GM18499 (cell line): ENCODE data around the gene ALG12.
"Not testable (repeated sequence)": the region's sequence is repeated elsewhere in the genome, so short reads cannot be mapped to it uniquely, and the experiment has no call there.

Experiments used
- ATAC-seq: cut with Tn5 transposase; IDR thresholded peaks from one replicate; pipeline ENCODE4 v1.9.1; 2021; ENCODE audit warnings: moderate number of reproducible peaks; ENCODE audit not compliant: insufficient read depth, unreplicated experiment

The ALG12 gene

DNA sequence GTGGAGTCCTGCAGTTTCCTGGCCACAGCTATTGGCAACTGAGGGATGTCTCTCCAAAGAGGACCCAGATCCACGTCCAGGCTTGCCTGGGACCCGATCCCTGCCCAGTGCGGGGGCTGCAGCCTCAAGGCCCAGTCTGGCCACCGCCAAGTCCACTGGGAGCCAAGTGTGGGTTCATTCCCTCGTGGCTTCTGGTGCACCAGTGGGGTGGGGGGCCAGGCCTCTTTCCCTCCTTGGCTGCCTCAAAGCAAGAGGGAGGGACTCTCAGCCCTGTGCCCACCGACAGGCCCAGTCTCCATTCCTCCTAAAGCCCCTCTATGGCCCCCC lies 29.0 kb upstream of the ALG12 start:
- ATAC-seq, result no peak

- ATAC-seq, result no peak
These were observed 28.5 kb upstream of the ALG12 start for GRCh38 chr22:49946612-49947295.

DNA sequence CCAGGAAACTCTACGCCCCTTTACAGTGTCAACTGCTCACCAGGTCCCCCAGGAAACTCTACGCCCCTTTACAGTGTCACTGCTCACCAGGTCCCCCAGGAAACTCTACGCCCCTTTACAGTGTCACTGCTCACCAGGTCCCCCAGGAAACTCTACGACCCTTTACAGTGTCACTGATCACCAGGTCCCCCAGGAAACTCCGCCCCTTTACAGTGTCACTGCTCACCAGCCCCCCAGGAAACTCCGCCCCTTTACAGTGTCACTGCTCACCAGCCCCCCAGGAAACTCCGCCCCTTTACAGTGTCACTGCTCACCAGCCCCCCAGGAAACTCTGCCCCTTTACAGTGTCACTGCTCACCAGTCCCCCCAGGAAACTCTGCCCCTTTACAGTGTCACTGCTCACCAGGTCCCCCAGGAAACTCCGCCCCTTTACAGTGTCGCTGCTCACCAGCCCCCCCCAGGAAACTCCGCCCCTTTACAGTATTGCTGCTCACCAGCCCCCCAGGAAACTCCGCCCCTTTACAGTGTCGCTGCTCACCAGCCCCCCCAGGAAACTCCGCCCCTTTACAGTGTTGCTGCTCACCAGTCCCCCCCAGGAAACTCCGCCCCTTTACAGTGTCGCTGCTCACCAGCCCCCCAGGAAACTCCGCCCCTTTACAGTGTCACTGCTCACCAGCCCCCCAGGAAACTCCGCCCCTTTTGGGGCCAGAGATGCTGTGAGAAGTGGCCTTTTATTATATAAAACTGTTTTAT lies 27.0 kb upstream of the ALG12 start:
- ATAC-seq, result not testable (repeated sequence)

- ATAC-seq, result no peak
These were observed 26.2 kb upstream of the ALG12 start for GRCh38 chr22:49944399-49944891.

GRCh38 chr22:49943771-49944398 lies 25.6 kb upstream of the ALG12 start:
- ATAC-seq, result no peak

DNA sequence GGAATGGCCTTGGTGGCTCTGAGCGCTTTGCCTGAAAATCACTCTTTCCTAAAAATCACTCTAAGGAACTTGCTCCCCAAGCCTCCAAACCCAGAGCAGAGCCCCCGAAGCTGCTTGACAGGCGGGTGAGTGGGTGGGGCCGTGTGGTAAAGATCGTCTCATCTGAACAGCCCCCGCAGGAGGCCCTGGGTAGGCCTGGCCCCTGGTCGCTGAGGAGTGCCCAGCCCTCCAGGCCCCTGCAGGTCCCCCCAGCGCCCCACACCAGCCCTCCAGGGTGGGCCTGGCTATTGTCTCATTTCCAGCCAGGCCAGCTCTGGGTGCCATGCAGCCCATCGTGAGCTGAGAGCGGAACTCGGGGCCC lies 25.1 kb upstream of the ALG12 start:
- ATAC-seq, result no peak

- no peak for ATAC-seq
These were observed 24.5 kb upstream of the ALG12 start for GRCh38 chr22:49942565-49943404.

DNA sequence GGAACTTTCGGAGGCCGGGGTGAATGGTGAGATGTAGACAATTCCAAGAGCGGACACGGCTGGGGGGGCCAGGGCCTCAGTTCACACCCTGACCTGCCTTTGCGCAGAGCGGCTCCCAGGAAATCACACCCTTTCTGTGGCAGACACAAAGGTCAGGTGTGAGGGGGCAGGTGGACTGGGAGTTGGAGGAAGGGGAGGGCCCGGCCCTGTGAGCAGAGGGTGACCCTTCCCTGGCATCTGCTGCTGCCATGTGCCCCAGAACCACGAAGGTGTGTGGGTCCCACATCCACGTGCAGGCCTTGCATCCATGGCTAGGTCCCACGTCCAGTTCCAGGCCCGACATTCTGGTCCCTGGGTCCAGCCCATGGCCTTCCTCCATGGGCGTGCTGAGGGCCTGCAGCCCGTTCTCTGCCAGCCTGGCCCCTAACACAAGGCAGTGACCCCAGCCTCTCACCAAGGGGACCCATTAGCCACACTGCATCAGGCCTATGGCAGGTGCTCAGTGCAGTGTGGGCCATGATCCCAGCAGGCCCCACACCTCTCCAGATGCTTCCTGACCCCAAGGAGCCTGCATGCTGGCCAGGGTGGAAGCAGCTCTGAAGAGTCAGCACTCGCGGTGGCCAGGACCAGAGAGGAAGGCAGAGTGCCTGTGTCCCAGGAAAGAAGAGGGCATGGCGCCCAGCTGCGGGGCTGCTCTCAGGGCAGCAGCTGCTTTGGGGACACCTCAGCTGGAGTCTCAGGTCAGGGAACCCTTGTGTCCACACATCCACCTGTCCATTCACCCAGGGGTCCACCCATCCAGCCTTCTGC lies 23.5 kb upstream of the ALG12 start:
- ATAC-seq, result no peak

- no peak for ATAC-seq
These were observed 20.4 kb upstream of the ALG12 start for GRCh38 chr22:49938565-49939136.

GRCh38 chr22:49937758-49938564 lies 19.7 kb upstream of the ALG12 start:
- ATAC-seq, result no peak

GRCh38 chr22:49936973-49937757 lies 18.9 kb upstream of the ALG12 start:
- no peak for ATAC-seq

DNA sequence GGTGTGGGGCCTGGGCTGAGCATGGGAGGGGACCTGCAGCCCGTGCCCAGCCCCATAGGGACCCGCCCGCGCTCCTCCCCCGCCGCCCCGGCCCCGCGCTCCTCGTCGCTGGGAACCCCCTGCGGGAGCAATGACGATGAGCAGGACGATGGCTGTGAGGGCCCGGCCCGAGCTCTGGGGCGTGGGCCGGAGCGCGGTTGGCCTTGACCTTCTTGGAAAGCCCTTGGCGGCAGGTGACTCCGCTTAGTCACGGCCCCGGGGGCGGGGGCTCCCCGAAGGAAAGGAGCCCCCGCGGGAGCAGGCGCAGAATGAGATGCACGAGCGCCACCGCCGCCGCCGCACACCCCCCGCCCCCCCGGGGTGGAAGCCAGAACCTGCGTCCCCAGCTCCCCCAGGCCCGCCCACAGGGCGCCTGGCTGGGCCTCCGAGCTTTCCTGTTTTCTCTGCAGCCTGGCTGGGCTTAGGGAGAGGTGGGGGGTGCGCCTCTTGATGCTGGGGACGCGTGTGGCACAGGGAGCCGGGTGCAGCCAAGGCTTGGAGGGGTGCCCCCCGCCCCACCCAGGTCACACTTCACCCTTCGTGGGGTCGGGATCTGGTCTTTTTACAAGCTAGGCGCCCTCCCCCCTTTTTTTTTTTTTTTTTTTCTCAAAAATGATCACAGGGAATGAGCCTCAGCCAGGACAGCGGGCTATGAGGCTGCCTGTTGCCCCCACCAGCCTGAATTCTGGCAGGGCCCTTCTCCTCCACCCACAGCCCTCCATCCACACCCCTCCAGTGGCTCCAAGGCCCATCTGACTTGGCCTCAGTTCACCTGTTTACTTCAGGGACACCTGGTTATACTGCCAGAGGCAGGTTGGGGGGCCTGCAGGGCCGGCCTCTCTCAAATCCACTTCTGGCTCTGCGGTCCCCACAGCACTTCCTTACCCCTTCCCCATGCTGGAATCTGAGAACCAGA lies 18.1 kb upstream of the ALG12 start:
- no peak for ATAC-seq

GRCh38 chr22:49935561-49935960 lies 17.3 kb upstream of the ALG12 start:
- no peak for ATAC-seq

- ATAC-seq, result no peak
These were observed 16.8 kb upstream of the ALG12 start for GRCh38 chr22:49934891-49935557.

- no peak for ATAC-seq
These were observed 16.1 kb upstream of the ALG12 start for GRCh38 chr22:49934160-49934890.
